Testis (tissue), 2 donors: ENCODE results near the gene PTPMT1.
"Not testable (repeated sequence)": the region's sequence is repeated elsewhere in the genome, so short reads cannot be mapped to it uniquely, and the experiment has no call there.

Experiments used
- CTCF ChIP-seq, 3 experiments: fragments of 450-650 bp in 2 of 3; fragments of 200-600 bp in 1 of 3; sonication (generic) in 1 of 3; IDR thresholded peaks; one replicate each; pipeline ENCODE4 v1.5.1; 2016 to 2019; ENCODE audit warnings: antibody characterized with exemption in 3 of 3, mild to moderate bottlenecking in 2 of 3, moderate library complexity in 1 of 3
- POLR2A ChIP-seq: fragments of 450-650 bp; IDR thresholded peaks from one replicate; pipeline ENCODE4 v1.6.1; 2017; ENCODE audit warnings: antibody characterized with exemption, mild to moderate bottlenecking, moderate library complexity

GRCh38 chr11:47557004-47557403 is 8.4 kb upstream of the PTPMT1 start:
- not testable (repeated sequence) for TF ChIP-seq POLR2A; CTCF (IDR thresholded peaks at IDR 0.05)
